Umbilical cord (tissue), 2 donors: ENCODE results near the gene MDFIC2. TPM values are rescaled to one million over a fixed set of nuclear protein-coding genes. Genes with fewer than 3 reads are reported as not detected.
"Not testable (repeated sequence)": the region's sequence is repeated elsewhere in the genome, so short reads cannot be mapped to it uniquely, and the experiment has no call there.

ENCODE experiments used
- DNase-seq: peaks from one replicate; pipeline ENCODE4 v3.0.0-alpha.2; 2015; ENCODE audit warnings: low spot score
- total RNA-seq: library from RNA; depleted of rRNA; stranded (reverse); fragments of >200 nt; gene quantifications from one replicate; pipeline ENCODE4 v1.2.3, GENCODE V29; 2014; ENCODE audit warnings: low replicate concordance; ENCODE audit not compliant: insufficient read depth

Gene MDFIC2
- total RNA-seq, 1 donor from 2014 or later, result not detected

GRCh38 chr3:70261283-70261682, 51.2 kb downstream of the MDFIC2 start:
- no peak for DNase-seq

- DNase-seq, result no peak
Measured at GRCh38 chr3:70256566-70256965, 55.9 kb downstream of the MDFIC2 start.

- DNase-seq, result no peak
Measured at GRCh38 chr3:70250492-70250891, 61.9 kb downstream of the MDFIC2 start.

GRCh38 chr3:70249509-70250160, 62.8 kb downstream of the MDFIC2 start:
- DNase-seq, result no peak

- DNase-seq, result no peak
Measured at GRCh38 chr3:70248856-70249255, 63.6 kb downstream of the MDFIC2 start.

- no peak for DNase-seq
Measured at GRCh38 chr3:70247955-70248354, 64.5 kb downstream of the MDFIC2 start.

- no peak for DNase-seq
Measured at GRCh38 chr3:70245746-70246525, 66.5 kb downstream of the MDFIC2 start.

- DNase-seq, result no peak
Measured at GRCh38 chr3:70244422-70244821, 68.0 kb downstream of the MDFIC2 start.

GRCh38 chr3:70242297-70242882, 70.0 kb downstream of the MDFIC2 start:
- peak; percentile 3 for DNase-seq

GRCh38 chr3:70233812-70234211, 78.6 kb downstream of the MDFIC2 start:
- no peak for DNase-seq

- no peak for DNase-seq
Measured at GRCh38 chr3:70233112-70233511, 79.3 kb downstream of the MDFIC2 start.

GRCh38 chr3:70231266-70231701, 81.2 kb downstream of the MDFIC2 start:
- no peak for DNase-seq

GRCh38 chr3:70227437-70227836, 85.0 kb downstream of the MDFIC2 start:
- no peak for DNase-seq

- no peak for DNase-seq
Measured at GRCh38 chr3:70225146-70225545, 87.3 kb downstream of the MDFIC2 start.

GRCh38 chr3:70224337-70224736, 88.1 kb downstream of the MDFIC2 start:
- no peak for DNase-seq

GRCh38 chr3:70218471-70218870, 94.0 kb downstream of the MDFIC2 start:
- DNase-seq, result no peak

GRCh38 chr3:70211274-70211673, 101.2 kb downstream of the MDFIC2 start:
- not testable (repeated sequence) for DNase-seq

- DNase-seq, result no peak
Measured at GRCh38 chr3:70201975-70202374, 110.5 kb downstream of the MDFIC2 start.

- DNase-seq, result no peak
Measured at GRCh38 chr3:70189884-70190473, 122.5 kb downstream of the MDFIC2 start.

GRCh38 chr3:70186221-70186620, 126.2 kb downstream of the MDFIC2 start:
- no peak for DNase-seq

GRCh38 chr3:70185661-70186060, 126.8 kb downstream of the MDFIC2 start:
- no peak for DNase-seq

GRCh38 chr3:70183781-70184504, 128.5 kb downstream of the MDFIC2 start:
- no peak for DNase-seq
